ENCODE measurements around the gene HEXD. TPM values are rescaled to one million over a fixed set of nuclear protein-coding genes. Genes with fewer than 3 reads are reported as not detected.
"Not testable (repeated sequence)": the region's sequence is repeated elsewhere in the genome, so short reads cannot be mapped to it uniquely, and the experiment has no call there.

Gene HEXD
- total and polyA plus RNA-seq, 11 donors = 9.9 to 24.1 (median 15.1) TPM

- H3K9me3 ChIP-seq = no peaks in the 10 kb centered on the region
- WGBS, 4 donors = 0% methylated on average over 33 to 62 of the region's 62 CpGs
- ATAC-seq (peak in 2 of 4 donors; percentile 0 to 5), DNase-seq (peak in 2 of 5 donors; percentile 32 to 74)
- peaks cover 3 to 46% (median 32%) of the 10 kb centered on the region in 12 donors for H3K4me1 ChIP-seq
- H3K27me3 ChIP-seq = no peaks in the 10 kb centered on the region
- peak overlapping the region; percentile 98 to 100 (median 100) for H3K27ac ChIP-seq
- intact Hi-C loops (cut with DNase I) = loop anchor here in 2 of 10 donors (1.0 to 5.0 kb wide), 2 partner anchors 9 to 38 kb away; partner anchors contain the start of gene CYBC1 (in 1 of the 2)
- no peak for TF ChIP-seq POLR2A (IDR thresholded peaks at IDR 0.05)
- peak overlapping the region; percentile 67 to 98 (median 92) for H3K4me3 ChIP-seq
- H3K36me3 ChIP-seq = peaks cover 0 to 42% (median 34%) of the 10 kb centered on the region in 9 donors
Observed at GRCh38 chr17:82458885-82459424, 40.8 kb downstream of the HEXD start.

- Histone ChIP-seq H3K4me1 (peaks cover 3 to 55% (median 39%) of the 10 kb centered on the region in 12 donors), H3K4me3 (peak overlapping the region in 5 of 12 donors; percentile 72 to 95 (median 93)), H3K36me3 (peaks cover 0 to 52% (median 43%) of the 10 kb centered on the region in 9 donors)
- not testable (repeated sequence) for DNase-seq, H3K27me3 ChIP-seq, H3K9me3 ChIP-seq, H3K27ac ChIP-seq, ATAC-seq
- intact Hi-C loops (cut with DNase I) = loop anchor here in 1 of 10 donors (5.0 kb wide), 1 partner anchor 37 kb away; no protein-coding TSS in a partner anchor
- WGBS, 4 donors = 93 to 96% (median 95%) methylated on average over 9 of the region's 9 CpGs
Observed at GRCh38 chr17:82459936-82460335, 41.8 kb downstream of the HEXD start.

GRCh38 chr17:82461827-82462524, 43.8 kb downstream of the HEXD start:
- Histone ChIP-seq H3K9me3 (no peaks in the 10 kb centered on the region), H3K36me3 (peaks cover 0 to 72% (median 64%) of the 10 kb centered on the region in 9 donors), H3K4me3 (no peak overlapping the region), H3K27me3 (no peaks in the 10 kb centered on the region), H3K27ac (peak overlapping the region in 2 of 12 donors; percentile 15 to 41), H3K4me1 (peaks cover 3 to 48% (median 34%) of the 10 kb centered on the region in 12 donors)
- intact Hi-C loops (cut with DNase I) = no loop called here
- TF ChIP-seq CTCF (IDR thresholded peaks at IDR 0.05) (no peak), POLR2A (IDR thresholded peaks at IDR 0.05) (no peak)
- ATAC-seq (no peak), DNase-seq (no peak)
- WGBS, 4 donors = 60 to 71% (median 65%) methylated on average over 10 of the region's 10 CpGs

- peaks cover 0 to 86% (median 78%) of the 10 kb centered on the region in 9 donors for H3K36me3 ChIP-seq
- peak overlapping the region in 8 of 12 donors; percentile 5 to 59 (median 40) for H3K27ac ChIP-seq
- H3K27me3 ChIP-seq = no peaks in the 10 kb centered on the region
- TF ChIP-seq POLR2A (IDR thresholded peaks at IDR 0.05) (no peak), CTCF (IDR thresholded peaks at IDR 0.05) (no peak)
- peaks cover 0 to 40% (median 26%) of the 10 kb centered on the region in 12 donors for H3K4me1 ChIP-seq
- DNase-seq (no peak), ATAC-seq (no peak)
- no peaks in the 10 kb centered on the region for H3K9me3 ChIP-seq
- no peak overlapping the region for H3K4me3 ChIP-seq
- intact Hi-C loops (cut with DNase I) = no loop called here
- WGBS, 4 donors = 65 to 80% (median 78%) methylated on average over 6 of the region's 6 CpGs
Observed at GRCh38 chr17:82463391-82463790, 45.2 kb downstream of the HEXD start.

- H3K4me1 ChIP-seq = peaks cover 0 to 40% (median 25%) of the 10 kb centered on the region in 12 donors
- DNase-seq (no peak), ATAC-seq (peak in 3 of 4 donors; percentile 31 to 45 (median 35))
- no peak for TF ChIP-seq POLR2A (IDR thresholded peaks at IDR 0.05)
- no peak for TF ChIP-seq CTCF (IDR thresholded peaks at IDR 0.05)
- no peak overlapping the region for H3K4me3 ChIP-seq
- peak overlapping the region in 10 of 12 donors; percentile 19 to 59 (median 44) for H3K27ac ChIP-seq
- WGBS, 4 donors = 35 to 51% (median 40%) methylated on average over 7 of the region's 7 CpGs
- intact Hi-C loops (cut with DNase I) = no loop called here
- no peaks in the 10 kb centered on the region for H3K9me3 ChIP-seq
- H3K27me3 ChIP-seq = no peaks in the 10 kb centered on the region
- peaks cover 0 to 93% (median 84%) of the 10 kb centered on the region in 9 donors for H3K36me3 ChIP-seq
Observed at GRCh38 chr17:82463925-82464566, 45.9 kb downstream of the HEXD start.
